Stimulated activated CD8-positive, alpha-beta memory T cell treated with anti-CD3 and anti-CD28 coated beads, Interleukin-12 subunit alpha, Interleukin-12 subunit beta, amount 100 ng/mL, for 1 hour (primary cell): Measurements from ENCODE around the gene PIGU.

ENCODE experiments used
- DNase-seq: peaks from one replicate; pipeline ENCODE4 v3.0.0-alpha.2; 2020; ENCODE audit warnings: low read depth

Gene PIGU

DNA sequence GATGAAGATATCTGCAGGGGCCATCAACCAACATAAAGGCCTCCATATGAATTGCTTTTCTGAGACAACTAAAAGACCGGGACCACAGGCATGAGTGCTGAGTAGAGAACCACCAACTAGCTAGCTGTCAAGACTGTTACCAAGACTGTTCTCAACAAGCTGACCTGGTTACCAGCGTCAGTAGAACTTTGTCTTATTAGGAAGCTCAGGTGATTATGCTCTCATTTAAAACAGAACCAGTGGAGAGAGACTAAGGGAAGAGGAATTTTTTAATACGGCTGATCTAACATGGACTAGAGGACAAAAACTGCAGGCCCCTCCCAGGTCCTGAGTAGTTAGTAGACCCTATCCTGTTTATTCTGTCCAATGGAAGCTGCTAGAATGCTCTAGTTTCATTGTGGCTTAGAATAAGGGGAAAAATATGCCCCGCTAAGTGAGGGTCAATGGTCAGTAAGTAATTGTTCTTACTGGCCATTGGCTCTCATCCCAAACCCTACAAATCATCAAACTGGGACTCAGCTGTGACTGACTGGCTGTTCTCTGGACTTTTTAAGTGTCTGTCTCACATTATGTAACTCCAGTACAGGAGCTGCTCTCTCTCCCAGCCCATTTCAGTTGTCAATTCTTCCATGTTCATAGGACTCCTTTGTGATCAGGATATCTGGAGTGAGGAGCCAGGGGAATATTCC lies 164.5 kb downstream of the PIGU start:
- no peak for DNase-seq

DNA sequence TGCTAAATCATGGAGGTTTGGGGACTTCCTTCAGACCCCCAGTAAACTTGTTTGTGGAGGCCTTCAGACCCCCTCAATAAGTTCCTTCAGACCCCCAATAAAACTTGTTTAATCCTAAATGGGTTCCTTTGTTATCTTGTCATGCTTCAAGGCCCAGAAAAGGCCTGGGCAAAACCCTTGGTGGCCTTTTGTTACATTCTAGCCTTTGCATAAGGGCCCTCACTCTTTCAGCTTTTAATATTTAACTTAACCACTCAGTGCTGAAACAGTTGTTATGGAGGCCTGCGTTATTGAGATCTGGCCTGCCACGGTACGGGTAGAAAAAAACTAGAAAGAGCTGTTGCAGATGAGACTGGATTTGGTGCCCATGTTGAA lies 165.0 kb downstream of the PIGU start:
- DNase-seq, result no peak

DNA sequence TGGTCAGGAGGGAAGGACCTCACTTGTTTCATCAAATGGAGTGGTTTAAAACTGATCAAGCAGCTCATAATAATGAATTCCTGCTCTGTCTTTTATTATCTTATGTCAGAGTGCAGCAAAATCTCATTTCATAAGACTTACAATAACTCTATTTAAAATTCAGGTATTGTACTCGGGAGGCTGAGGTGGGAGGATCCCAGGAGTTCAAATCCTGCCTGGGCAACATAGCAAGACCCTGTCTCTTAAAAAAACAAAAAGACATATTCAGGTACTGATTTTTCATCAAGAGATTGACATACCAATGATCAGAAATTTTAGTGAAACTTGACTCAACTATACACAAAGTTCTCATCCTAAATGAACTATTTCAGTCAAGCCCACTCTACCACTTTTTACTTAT lies 166.3 kb downstream of the PIGU start:
- no peak for DNase-seq
